K562 (cell line): ENCODE measurements around the gene COLEC12. TPM values are rescaled to one million over a fixed set of nuclear protein-coding genes. Genes with fewer than 3 reads are reported as not detected.
A peak's percentile ranks its signal among the peaks of the same experiment; 100 is the strongest.

Experiments used
- ATAC-seq: fragments of 200-7000 bp; cut with Tn5 transposase; 3 replicates; pipeline ENCODE4 v1.9.1; 2020; ENCODE audit warnings: moderate library complexity
- BruUV-seq: library from RNA; stranded (reverse); fragments of 400-500 nt; replicated peaks from 2 replicates; lab custom pipeline; 2021; lab: Mats Ljungman, UMichigan
- CTCF ChIA-PET: fragments of 300-600 bp; formaldehyde crosslinking; extraction: SDS; loops from one replicate; lab custom pipeline; 2021; ENCODE audit warnings: low intra/inter-chr PET ratio; lab: Yijun Ruan, JAX
- POLR2A ChIA-PET: fragments of 300-600, 350-650 bp; sonication (Branson Sonifier 250); formaldehyde crosslinking; extraction: SDS; loops from one replicate; lab custom pipeline; 2021; ENCODE audit warnings: antibody characterized with exemption, inconsistent platforms; lab: Yijun Ruan, JAX
- DNase-seq, 4 experiments: peaks; one replicate each; pipeline versions ENCODE4 v3.0.0 to v3.0.0-alpha.2; 2011 to 2018; ENCODE audit warnings: low spot score in 3 of 4, mixed read lengths in 3 of 4; ENCODE audit errors: extremely low read depth in 1 of 4
- FAIRE-seq: peaks from 2 replicates; lab custom pipeline; 2011; peaks lifted over from hg19 to GRCh38; lab: Jason Lieb, UNC
- H2AFZ ChIP-seq: 2 replicates; pipeline ENCODE4 v1.6.0; 2011; ENCODE audit warnings: low read depth, low read length, control low read depth, inconsistent platforms
- H3K27ac ChIP-seq: fragments of 200-600 bp; 3 replicates; pipeline ENCODE4 v1.8.0; 2011; ENCODE audit warnings: low read depth, mild to moderate bottlenecking, control low read depth, inconsistent platforms, low read length, moderate library complexity, mixed read lengths; ENCODE audit errors: extremely low read depth
- H3K27me3 ChIP-seq, 2 experiments: fragments of 300-600 bp in 1 of 2; 2 replicates in 1 of 2; 3 replicates in 1 of 2; pipeline versions ENCODE4 v1.6.0 to v1.8.0; 2011; ENCODE audit warnings: inconsistent platforms in 2 of 2, low read length in 2 of 2, mild to moderate bottlenecking in 1 of 2, mixed read lengths in 1 of 2, moderate library complexity in 1 of 2; ENCODE audit not compliant: control insufficient read depth in 2 of 2, insufficient read depth in 2 of 2
- H3K36me3 ChIP-seq: fragments of 300-600 bp; 3 replicates; pipeline ENCODE4 v1.8.0; 2011; ENCODE audit warnings: mild to moderate bottlenecking, low read length, inconsistent platforms; ENCODE audit not compliant: control insufficient read depth, insufficient read depth
- H3K4me1 ChIP-seq, 2 experiments: fragments of 200-600 bp in 1 of 2; replicated peaks in 1 of 2; 2 replicates in 1 of 2; 3 replicates in 1 of 2; pipeline versions ENCODE4 v1.5.1 to v1.8.0; 2011; ENCODE audit warnings: inconsistent platforms in 2 of 2, low read length in 2 of 2, mild to moderate bottlenecking in 1 of 2, mixed read lengths in 1 of 2, moderate library complexity in 1 of 2; ENCODE audit not compliant: control insufficient read depth in 2 of 2, insufficient read depth in 2 of 2
- H3K4me2 ChIP-seq: 2 replicates; pipeline ENCODE4 v1.6.1; 2011; ENCODE audit warnings: low read length, control low read depth, inconsistent platforms, mixed read lengths; ENCODE audit not compliant: insufficient read depth
- H3K4me3 ChIP-seq: fragments of 200-600 bp; sonication (generic), shearing (Covaris generic); 2 replicates; pipeline ENCODE4 v1.5.1; 2016; ENCODE audit warnings: control low read depth, inconsistent platforms
- H3K79me2 ChIP-seq: fragments of 200-600 bp; 3 replicates; pipeline ENCODE4 v1.8.0; 2011; ENCODE audit warnings: low read length, inconsistent platforms; ENCODE audit not compliant: control insufficient read depth, insufficient read depth
- H3K9ac ChIP-seq, 2 experiments: 2 replicates each; pipeline versions ENCODE4 v1.6.0 to v1.6.1; 2011; ENCODE audit warnings: low read depth in 2 of 2, low read length in 2 of 2, control low read depth in 1 of 2, inconsistent platforms in 1 of 2, mild to moderate bottlenecking in 1 of 2, mixed read lengths in 1 of 2; ENCODE audit not compliant: insufficient read depth in 1 of 2
- H3K9me1 ChIP-seq: one replicate; pipeline ENCODE4 v1.6.0; 2011; ENCODE audit warnings: inconsistent platforms, mild to moderate bottlenecking, low read length, moderate library complexity; ENCODE audit not compliant: control insufficient read depth, insufficient read depth
- H3K9me3 ChIP-seq: replicated peaks from 2 replicates; pipeline ENCODE4 v1.5.1; 2011; ENCODE audit warnings: low read depth, low read length, inconsistent platforms; ENCODE audit not compliant: control insufficient read depth, insufficient read depth
- H4K20me1 ChIP-seq: replicated peaks from 2 replicates; pipeline ENCODE4 v1.6.1; 2011; ENCODE audit warnings: low read length, inconsistent platforms, mixed read lengths; ENCODE audit not compliant: control insufficient read depth, insufficient read depth
- CEBPB ChIP-seq: fragments of 450-650 bp; IDR thresholded peaks from 2 replicates; pipeline ENCODE4 v1.6.1; 2016; ENCODE audit warnings: missing genetic modification characterization, missing compliant biosample characterization
- ESRRB ChIP-seq: fragments of 250-450 bp; sonication (Bioruptor Pico); IDR thresholded peaks from 2 replicates; pipeline ENCODE4 v1.5.0; 2020; ENCODE audit warnings: mild to moderate bottlenecking, moderate library complexity, borderline replicate concordance
- NCOA2 ChIP-seq, 2 experiments: fragments of 450-650 bp; IDR thresholded peaks; 2 replicates each; pipeline ENCODE4 v1.6.1; 2018; ENCODE audit warnings: mild to moderate bottlenecking in 2 of 2, moderate library complexity in 1 of 2; ENCODE audit not compliant: partially characterized antibody in 2 of 2
- NFIC ChIP-seq: fragments of 450-650 bp; IDR thresholded peaks from 2 replicates; pipeline ENCODE4 v1.6.1; 2017; ENCODE audit warnings: mild to moderate bottlenecking, inconsistent platforms
- NRF1 ChIP-seq, 2 experiments: fragments of 450-650 bp; IDR thresholded peaks in 1 of 2; conservative IDR thresholded peaks in 1 of 2; 2 replicates each; pipeline ENCODE4 v1.6.1; 2014; ENCODE audit warnings: mild to moderate bottlenecking in 2 of 2
- POU5F1 ChIP-seq: fragments of 150-350 bp; IDR thresholded peaks from 2 replicates; pipeline ENCODE4 v1.6.1; 2014; ENCODE audit warnings: borderline replicate concordance, low read length, low read depth, mild to moderate bottlenecking; ENCODE audit not compliant: partially characterized antibody
- SNIP1 ChIP-seq: fragments of 450-650 bp; IDR thresholded peaks from 2 replicates; pipeline ENCODE4 v1.7.1; 2017; ENCODE audit warnings: low read depth, mild to moderate bottlenecking
- TCF3 ChIP-seq: sonication (generic); formaldehyde crosslinking; IDR thresholded peaks from 2 replicates; pipeline ENCODE4 v1.4.0; 2020; ENCODE audit warnings: mild to moderate bottlenecking, missing genetic modification reagents
- TEAD2 ChIP-seq: fragments of 450-650 bp; IDR thresholded peaks from 2 replicates; pipeline ENCODE4 v1.6.1; 2016; ENCODE audit warnings: missing genetic modification characterization, control low read depth, missing compliant biosample characterization
- TRIM24 ChIP-seq, 2 experiments: fragments of 450-650 bp; IDR thresholded peaks; 2 replicates each; pipeline ENCODE4 v1.6.1; 2016
- ZFX ChIP-seq: sonication (generic); formaldehyde crosslinking; IDR thresholded peaks from 2 replicates; pipeline ENCODE4 v1.8.0; 2022; ENCODE audit warnings: mild to moderate bottlenecking, missing genetic modification reagents, moderate library complexity
- ZKSCAN1 ChIP-seq: fragments of 150-350 bp; IDR thresholded peaks from 2 replicates; pipeline ENCODE4 v1.6.1; 2016; ENCODE audit warnings: low read depth, low read length
- ZNF436 ChIP-seq: fragments of 250-450, 450-650 bp; sonication (Bioruptor Pico); formaldehyde crosslinking; IDR thresholded peaks from 2 replicates; pipeline ENCODE4 v1.7.0; 2020; ENCODE audit warnings: mild to moderate bottlenecking
- WGBS: fragments of 100-300 bp; shearing (Covaris generic); methylation state at CpG from one replicate; pipeline ENCODE4 v1.1.6; 2016; ENCODE audit warnings: low coverage, mixed read lengths; ENCODE audit not compliant: insufficient coverage; ENCODE audit errors: missing lambda C conversion rate; 5-methylcytosine and 5-hydroxymethylcytosine counted together
- in situ Hi-C: fragments of 300-500 bp; cut with MboI; formaldehyde crosslinking; loops from 4 replicates; pipeline ENCODE4 v1.15.0; 2018; ENCODE audit warnings: inconsistent platforms, mixed read lengths
- intact Hi-C: fragments of 100-400 bp; cut with micrococcal nuclease; formaldehyde crosslinking; loops from 2 replicates; pipeline ENCODE4 v1.14.2; 2022
- polyA plus RNA-seq, 8 experiments: library from polyadenylated mRNA; depleted of rRNA in 4 of 8; stranded (reverse) in 5 of 8; unstranded in 3 of 8; fragments of >200 nt; fragmentation: Nextera tagmentation in 2 of 8; fragmentation: Illumina TruSeq in 1 of 8; extraction: Ambion mirVana in 2 of 8; extraction: Trizol in 1 of 8; gene quantifications; 2 replicates each; pipeline versions ENCODE4 v1.2.1 to v1.2.3, GENCODE V29; 2011 to 2014; ENCODE audit warnings: inconsistent platforms in 1 of 8, missing spikeins in 1 of 8
- total RNA-seq, 7 experiments: library from RNA; depleted of rRNA in 6 of 7; stranded (reverse); fragments of >200 nt in 6 of 7; fragmentation: Illumina TruSeq in 2 of 7; extraction: Trizol in 2 of 7; gene quantifications; 2 replicates each; pipeline versions ENCODE4 v1.2.1 to v1.2.3, GENCODE V29; 2011 to 2021; ENCODE audit warnings: low replicate concordance in 1 of 7
- TF ChIP-seq, protein P1 (sequence below): fragments of 450-650 bp; formaldehyde crosslinking; IDR thresholded peaks from 2 replicates; pipeline ENCODE4 v1.4.0; 2022; ENCODE audit warnings: mild to moderate bottlenecking, moderate library complexity

Gene COLEC12
- total and polyA plus RNA-seq, 9 of the 15 experiments (the other 6 are each of a cell fraction or from before 2014, with no cell fraction given), result 0.04 TPM; not detected in 8

DNA sequence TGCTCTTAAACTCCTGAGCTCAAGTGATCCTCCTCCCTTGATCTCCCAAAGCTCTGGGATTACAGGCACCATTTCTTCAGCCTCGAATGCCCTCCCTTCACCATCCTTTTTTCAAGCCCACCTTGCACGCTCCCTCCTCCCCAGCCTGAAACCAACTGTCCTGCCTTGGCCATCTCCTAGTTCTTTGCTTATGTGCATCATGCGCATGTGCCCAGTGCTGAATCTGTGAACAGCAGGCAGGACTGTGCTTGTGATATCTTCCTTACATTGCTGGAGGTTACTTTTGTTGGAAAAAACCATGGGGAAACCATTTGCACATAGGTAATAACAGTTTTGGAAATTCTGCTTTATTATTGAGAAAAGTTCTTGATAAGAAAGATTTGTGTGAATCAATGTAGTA, 49.5 kb upstream of the COLEC12 start:
- CTCF ChIA-PET, result no interaction called here
- in situ Hi-C loops, result no loop called here
- FAIRE-seq, result no peak

DNA sequence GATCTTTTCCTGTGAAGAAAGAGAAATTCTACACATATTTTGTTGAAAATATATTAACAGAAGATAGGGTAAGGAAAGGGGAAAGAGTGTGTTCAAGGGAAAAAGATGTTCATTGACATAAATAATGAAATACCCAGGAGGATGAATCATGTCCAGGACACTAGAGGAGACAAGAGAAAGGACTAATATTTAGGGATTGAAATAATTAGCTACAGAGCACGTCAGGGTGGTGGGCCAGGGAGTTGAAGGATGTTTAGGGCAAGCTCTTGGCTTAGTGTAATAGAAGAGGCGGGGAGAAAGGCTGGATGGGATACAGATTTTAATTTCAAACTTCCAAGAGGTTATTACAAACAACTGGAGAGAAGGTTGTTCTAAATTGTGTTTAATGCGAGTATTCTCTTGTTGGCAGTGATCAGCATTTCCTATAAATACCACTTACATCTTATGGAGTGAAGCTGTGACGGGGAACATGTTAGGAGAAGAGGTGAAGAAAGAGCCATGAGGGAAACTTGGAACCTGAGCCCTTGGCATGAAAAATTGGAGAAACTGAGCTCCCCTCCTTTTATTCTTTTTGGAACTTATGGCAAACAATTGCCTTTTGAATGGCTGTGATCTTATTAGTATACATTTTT, 43.1 kb upstream of the COLEC12 start:
- TF ChIP-seq SNIP1, result no peak
- TF ChIP-seq ESRRB (CRISPR knock-in tag), result no peak
- TF ChIP-seq POU5F1, result no peak
- TF ChIP-seq NCOA2 (IDR thresholded peaks at IDR 0.05; ENCODE audit: partially characterized antibody in 2 of 2), result no peak
- no peak for TF ChIP-seq ZKSCAN1
- TF ChIP-seq TCF3 (CRISPR knock-in tag), result no peak
- no peak for TF ChIP-seq TEAD2
- TF ChIP-seq TRIM24 (IDR thresholded peaks at IDR 0.05), result no peak
- ChIA-PET CTCF (no interaction called here), POLR2A (interaction anchor here (0.7 kb wide), 1 partner anchor 10 kb away, joined by 3 read pairs; no protein-coding TSS in a partner anchor)
- Histone ChIP-seq H3K9me3 (no peaks in the 10 kb centered on the region), H2AFZ (no peak overlapping the region), H3K4me3 (no peak overlapping the region), H3K27me3 (peaks cover 6 to 13% of the 10 kb centered on the region in 2 experiments; a peak in 4 of 5 replicates), H3K9me1 (no peaks in the 10 kb centered on the region), H3K4me1 (no peaks in the 10 kb centered on the region), H3K4me2 (no peak overlapping the region), H3K9ac (no peak overlapping the region), H3K79me2 (no peaks in the 10 kb centered on the region), H4K20me1 (no peaks in the 10 kb centered on the region), H3K36me3 (no peaks in the 10 kb centered on the region), H3K27ac (no peak overlapping the region)
- FAIRE-seq (no peak), DNase-seq (no peak), ATAC-seq (no peak)
- intact Hi-C loops, result no loop called here
- BruUV-seq, result no TSS peak
- in situ Hi-C loops, result no loop called here
- 3% methylated on average over 4 of the region's 4 CpGs for WGBS

More for the DNA sequence above, 49.5 kb upstream of the COLEC12 start:
- Histone ChIP-seq H3K9me3 (no peaks in the 10 kb centered on the region), H3K9me1 (no peaks in the 10 kb centered on the region), H2AFZ (no peak overlapping the region), H3K79me2 (no peaks in the 10 kb centered on the region), H3K4me3 (no peak overlapping the region), H3K9ac (no peak overlapping the region), H3K4me1 (no peaks in the 10 kb centered on the region), H3K27me3 (peaks cover 7 to 8% of the 10 kb centered on the region in 2 experiments; a peak in 3 of 5 replicates), H4K20me1 (no peaks in the 10 kb centered on the region), H3K4me2 (no peak overlapping the region), H3K36me3 (no peaks in the 10 kb centered on the region), H3K27ac (no peak overlapping the region)
- POLR2A ChIA-PET, result no interaction called here
- ATAC-seq, result no peak
- TF ChIP-seq, protein P1, sequence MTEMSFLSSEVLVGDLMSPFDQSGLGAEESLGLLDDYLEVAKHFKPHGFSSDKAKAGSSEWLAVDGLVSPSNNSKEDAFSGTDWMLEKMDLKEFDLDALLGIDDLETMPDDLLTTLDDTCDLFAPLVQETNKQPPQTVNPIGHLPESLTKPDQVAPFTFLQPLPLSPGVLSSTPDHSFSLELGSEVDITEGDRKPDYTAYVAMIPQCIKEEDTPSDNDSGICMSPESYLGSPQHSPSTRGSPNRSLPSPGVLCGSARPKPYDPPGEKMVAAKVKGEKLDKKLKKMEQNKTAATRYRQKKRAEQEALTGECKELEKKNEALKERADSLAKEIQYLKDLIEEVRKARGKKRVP (CRISPR knock-in tag), result no peak
- TF ChIP-seq NFIC, result no peak
- TF ChIP-seq CEBPB (tag), result no peak
- no peak for TF ChIP-seq ZNF436 (CRISPR knock-in tag)
- peak in 1 of 2 experiments; percentile 45; a peak in 1 of 4 replicates for TF ChIP-seq NRF1 (conservative IDR thresholded peaks at IDR 0.05 in 1 of 2, IDR thresholded peaks at IDR 0.05 in 1 of 2)
- TF ChIP-seq ZFX (CRISPR knock-in tag), result no peak
- intact Hi-C loops, result no loop called here
- no peak for DNase-seq
- no TSS peak for BruUV-seq
- WGBS, result 10% methylated on average over 3 of the region's 3 CpGs
